ENCODE results near the gene FIGNL2.

Gene FIGNL2

GRCh38 chr12:51850965-51851299 is 2.4 kb upstream of the FIGNL2 start:
- Histone ChIP-seq H3K4me1 (ENCODE audit: control insufficient read depth in 1 of 2, insufficient read depth in 2 of 2, low read length in 2 of 2) (peaks cover 4 to 31% of the 10 kb centered on the region in 2 donors), H3K27me3 (ENCODE audit: low read depth, low read length) (peaks cover 10% of the 10 kb centered on the region), H3K4me3 (ENCODE audit: low read depth in 1 of 2, low read length in 2 of 2) (no peak overlapping the region), H3K9me3 (ENCODE audit: control insufficient read depth in 1 of 2, low read length in 2 of 2) (no peaks in the 10 kb centered on the region), H3K36me3 (ENCODE audit: control insufficient read depth in 1 of 2, insufficient read depth in 2 of 2, low read length in 2 of 2) (no peaks in the 10 kb centered on the region), H3K27ac (ENCODE audit: low read length) (no peak overlapping the region)

- no peak overlapping the region for H3K27ac ChIP-seq (ENCODE audit: low read length)
- no peaks in the 10 kb centered on the region for H3K36me3 ChIP-seq (ENCODE audit: control insufficient read depth in 1 of 2, insufficient read depth in 2 of 2, low read length in 2 of 2)
- H3K27me3 ChIP-seq (ENCODE audit: low read depth, low read length) = peaks cover 16% of the 10 kb centered on the region
- peaks cover 4 to 30% of the 10 kb centered on the region in 2 donors for H3K4me1 ChIP-seq (ENCODE audit: control insufficient read depth in 1 of 2, insufficient read depth in 2 of 2, low read length in 2 of 2)
- H3K9me3 ChIP-seq (ENCODE audit: control insufficient read depth in 1 of 2, low read length in 2 of 2) = no peaks in the 10 kb centered on the region
- no peak overlapping the region for H3K4me3 ChIP-seq (ENCODE audit: low read depth in 1 of 2, low read length in 2 of 2)
Observed at GRCh38 chr12:51850081-51850964, 1.8 kb upstream of the FIGNL2 start.

- no peak overlapping the region for H3K27ac ChIP-seq (ENCODE audit: low read length)
- peaks cover 24% of the 10 kb centered on the region for H3K27me3 ChIP-seq (ENCODE audit: low read depth, low read length)
- peaks cover 4 to 30% of the 10 kb centered on the region in 2 donors for H3K4me1 ChIP-seq (ENCODE audit: control insufficient read depth in 1 of 2, insufficient read depth in 2 of 2, low read length in 2 of 2)
- no peak overlapping the region for H3K4me3 ChIP-seq (ENCODE audit: low read depth in 1 of 2, low read length in 2 of 2)
- no peaks in the 10 kb centered on the region for H3K9me3 ChIP-seq (ENCODE audit: control insufficient read depth in 1 of 2, low read length in 2 of 2)
- no peaks in the 10 kb centered on the region for H3K36me3 ChIP-seq (ENCODE audit: control insufficient read depth in 1 of 2, insufficient read depth in 2 of 2, low read length in 2 of 2)
Observed at GRCh38 chr12:51848841-51849735, 570 bp upstream of the FIGNL2 start.

DNA sequence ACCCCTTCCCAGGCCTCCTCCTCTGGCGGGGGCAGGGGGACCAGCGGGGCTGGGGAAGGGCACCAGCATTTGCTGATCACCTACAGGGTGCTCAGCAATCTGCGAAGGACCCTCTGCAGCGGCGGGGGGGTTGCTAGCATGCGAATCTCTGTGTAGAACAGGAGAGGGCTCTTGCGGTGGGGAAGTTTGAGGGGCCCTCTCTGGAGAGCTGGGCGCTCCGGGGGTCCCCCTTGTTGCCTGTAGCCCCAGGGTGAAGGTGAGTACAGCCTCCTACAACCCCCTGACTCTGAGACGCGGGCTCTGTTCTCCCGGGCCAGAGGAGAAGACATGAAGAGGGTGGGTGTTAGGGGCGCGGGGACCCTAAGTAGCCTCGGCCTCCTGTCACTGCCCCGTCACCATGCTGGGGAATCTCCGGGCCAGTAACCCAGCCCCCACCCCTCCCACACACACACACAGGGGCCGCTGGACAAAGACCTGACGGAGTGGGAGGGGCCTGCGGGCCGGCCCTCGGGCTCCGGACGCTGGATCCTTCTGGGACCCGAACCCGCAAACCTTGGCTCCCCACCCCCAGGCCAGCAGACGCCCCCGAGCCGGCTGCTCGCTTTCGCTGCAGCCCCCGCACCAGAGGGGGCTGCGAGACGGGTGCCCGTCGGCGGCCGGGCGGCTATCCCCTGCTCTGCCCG is 734 bp downstream of the FIGNL2 start:
- Histone ChIP-seq H3K4me1 (ENCODE audit: control insufficient read depth in 1 of 2, insufficient read depth in 2 of 2, low read length in 2 of 2) (peaks cover 4 to 30% of the 10 kb centered on the region in 2 donors), H3K9me3 (ENCODE audit: control insufficient read depth in 1 of 2, low read length in 2 of 2) (no peaks in the 10 kb centered on the region), H3K27me3 (ENCODE audit: low read depth, low read length) (peaks cover 24% of the 10 kb centered on the region), H3K36me3 (ENCODE audit: control insufficient read depth in 1 of 2, insufficient read depth in 2 of 2, low read length in 2 of 2) (no peaks in the 10 kb centered on the region), H3K27ac (ENCODE audit: low read length) (no peak overlapping the region), H3K4me3 (ENCODE audit: low read depth in 1 of 2, low read length in 2 of 2) (peak overlapping the region; percentile 16 to 74)

DNA sequence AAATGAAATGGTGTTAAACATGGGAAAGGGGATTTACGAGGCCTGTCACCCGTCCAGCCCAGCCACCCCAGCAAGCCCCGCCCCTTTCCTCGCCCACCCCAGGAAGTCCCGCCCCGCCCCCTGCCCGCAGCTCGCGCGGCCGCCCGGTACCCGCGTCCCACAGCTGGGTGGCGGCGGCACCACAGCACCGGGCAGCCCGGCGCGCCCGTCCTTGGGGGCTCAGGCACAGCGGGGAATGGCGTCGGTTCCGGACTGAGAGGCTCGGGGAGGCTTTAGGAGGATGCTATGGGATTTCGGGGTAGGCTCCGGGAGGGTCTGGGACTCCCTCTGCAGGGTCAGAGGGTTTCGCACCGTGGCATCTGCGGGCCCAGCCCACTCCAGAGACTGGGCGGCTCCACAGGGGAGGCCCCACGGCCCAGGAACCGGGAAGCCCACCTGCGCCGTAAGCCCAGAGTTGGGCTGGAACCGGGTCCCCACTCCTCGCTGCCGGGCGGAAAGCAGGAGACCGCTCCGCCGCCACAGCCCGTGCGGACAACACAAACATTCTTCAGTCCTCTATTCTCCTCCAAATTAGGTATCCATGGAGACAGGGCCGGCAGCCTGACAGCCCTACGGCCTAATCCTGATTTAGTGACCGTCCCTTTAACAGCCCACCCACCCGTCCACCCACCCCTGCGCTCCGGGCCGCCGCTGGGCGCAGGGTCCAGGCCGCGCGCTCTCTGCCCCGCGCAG is 1.4 kb downstream of the FIGNL2 start:
- peak overlapping the region; percentile 37 to 74 for H3K4me3 ChIP-seq (ENCODE audit: low read depth in 1 of 2, low read length in 2 of 2)
- H3K36me3 ChIP-seq (ENCODE audit: control insufficient read depth in 1 of 2, insufficient read depth in 2 of 2, low read length in 2 of 2) = no peaks in the 10 kb centered on the region
- H3K9me3 ChIP-seq (ENCODE audit: control insufficient read depth in 1 of 2, low read length in 2 of 2) = no peaks in the 10 kb centered on the region
- H3K27me3 ChIP-seq (ENCODE audit: low read depth, low read length) = peaks cover 24% of the 10 kb centered on the region
- no peak overlapping the region for H3K27ac ChIP-seq (ENCODE audit: low read length)
- peaks cover 4 to 30% of the 10 kb centered on the region in 2 donors for H3K4me1 ChIP-seq (ENCODE audit: control insufficient read depth in 1 of 2, insufficient read depth in 2 of 2, low read length in 2 of 2)

DNA sequence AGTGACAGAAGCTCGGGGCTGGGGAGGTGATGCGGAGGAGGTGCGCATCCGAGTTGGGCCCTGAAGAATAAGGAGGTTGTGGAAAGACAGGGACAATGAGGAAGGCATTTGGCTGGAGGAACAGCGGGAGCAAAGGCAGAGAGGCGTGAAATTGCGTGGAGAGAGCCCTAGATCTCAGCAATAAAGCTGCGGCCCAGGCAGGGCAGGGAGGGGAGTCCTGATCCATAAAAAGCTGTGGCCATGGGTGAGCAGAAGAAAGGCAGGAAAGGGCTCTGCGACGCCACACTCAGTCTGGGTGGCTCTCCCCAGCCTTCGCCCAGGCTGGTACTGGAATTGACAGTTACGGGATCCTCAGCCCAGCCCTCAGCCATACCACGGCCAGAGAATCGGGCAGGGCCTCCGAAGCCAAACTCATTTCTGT is 2.2 kb downstream of the FIGNL2 start:
- peaks cover 25% of the 10 kb centered on the region for H3K27me3 ChIP-seq (ENCODE audit: low read depth, low read length)
- no peaks in the 10 kb centered on the region for H3K9me3 ChIP-seq (ENCODE audit: control insufficient read depth in 1 of 2, low read length in 2 of 2)
- peak overlapping the region in 1 of 2 donors; percentile 74 for H3K4me3 ChIP-seq (ENCODE audit: low read depth in 1 of 2, low read length in 2 of 2)
- peaks cover 4 to 29% of the 10 kb centered on the region in 2 donors for H3K4me1 ChIP-seq (ENCODE audit: control insufficient read depth in 1 of 2, insufficient read depth in 2 of 2, low read length in 2 of 2)
- no peaks in the 10 kb centered on the region for H3K36me3 ChIP-seq (ENCODE audit: control insufficient read depth in 1 of 2, insufficient read depth in 2 of 2, low read length in 2 of 2)
- H3K27ac ChIP-seq (ENCODE audit: low read length) = no peak overlapping the region

DNA sequence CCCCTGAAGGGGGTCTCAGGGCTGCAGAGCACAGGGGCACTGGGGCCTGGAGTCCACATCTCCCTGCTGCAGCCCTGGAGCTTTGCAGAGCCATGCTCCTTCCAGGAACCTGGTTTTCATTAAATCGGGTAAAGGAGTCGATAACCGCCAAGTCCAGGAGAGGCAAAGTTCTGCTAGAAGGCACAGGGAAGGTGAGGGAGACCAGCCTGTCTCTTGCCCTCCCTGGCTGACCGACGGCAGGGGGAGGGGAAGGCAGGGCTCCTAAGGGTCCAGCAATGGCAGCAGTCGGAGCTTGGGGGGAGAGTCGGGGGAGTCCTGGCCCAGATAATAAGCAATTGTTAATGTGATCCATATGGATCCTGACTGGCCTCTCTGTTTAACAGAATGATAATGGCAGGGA is 3.0 kb downstream of the FIGNL2 start:
- H3K9me3 ChIP-seq (ENCODE audit: control insufficient read depth in 1 of 2, low read length in 2 of 2) = no peaks in the 10 kb centered on the region
- H3K27me3 ChIP-seq (ENCODE audit: low read depth, low read length) = peaks cover 27% of the 10 kb centered on the region
- no peaks in the 10 kb centered on the region for H3K36me3 ChIP-seq (ENCODE audit: control insufficient read depth in 1 of 2, insufficient read depth in 2 of 2, low read length in 2 of 2)
- H3K4me1 ChIP-seq (ENCODE audit: control insufficient read depth in 1 of 2, insufficient read depth in 2 of 2, low read length in 2 of 2) = peaks cover 4 to 21% of the 10 kb centered on the region in 2 donors
- H3K4me3 ChIP-seq (ENCODE audit: low read depth in 1 of 2, low read length in 2 of 2) = no peak overlapping the region
- no peak overlapping the region for H3K27ac ChIP-seq (ENCODE audit: low read length)

- Histone ChIP-seq H3K27ac (ENCODE audit: low read length) (no peak overlapping the region), H3K9me3 (ENCODE audit: control insufficient read depth in 1 of 2, low read length in 2 of 2) (no peaks in the 10 kb centered on the region), H3K4me3 (ENCODE audit: low read depth in 1 of 2, low read length in 2 of 2) (no peak overlapping the region), H3K4me1 (ENCODE audit: control insufficient read depth in 1 of 2, insufficient read depth in 2 of 2, low read length in 2 of 2) (peaks cover 4 to 21% of the 10 kb centered on the region in 2 donors), H3K36me3 (ENCODE audit: control insufficient read depth in 1 of 2, insufficient read depth in 2 of 2, low read length in 2 of 2) (no peaks in the 10 kb centered on the region), H3K27me3 (ENCODE audit: low read depth, low read length) (peaks cover 25% of the 10 kb centered on the region)
Observed at GRCh38 chr12:51844854-51845253, 3.7 kb downstream of the FIGNL2 start.

GRCh38 chr12:51841727-51842126 is 6.8 kb downstream of the FIGNL2 start:
- Histone ChIP-seq H3K4me3 (ENCODE audit: low read depth in 1 of 2, low read length in 2 of 2) (no peak overlapping the region), H3K9me3 (ENCODE audit: control insufficient read depth in 1 of 2, low read length in 2 of 2) (no peaks in the 10 kb centered on the region), H3K27me3 (ENCODE audit: low read depth, low read length) (peaks cover 23% of the 10 kb centered on the region), H3K36me3 (ENCODE audit: control insufficient read depth in 1 of 2, insufficient read depth in 2 of 2, low read length in 2 of 2) (no peaks in the 10 kb centered on the region), H3K27ac (ENCODE audit: low read length) (no peak overlapping the region), H3K4me1 (ENCODE audit: control insufficient read depth in 1 of 2, insufficient read depth in 2 of 2, low read length in 2 of 2) (peaks cover 4 to 5% of the 10 kb centered on the region in 2 donors)

DNA sequence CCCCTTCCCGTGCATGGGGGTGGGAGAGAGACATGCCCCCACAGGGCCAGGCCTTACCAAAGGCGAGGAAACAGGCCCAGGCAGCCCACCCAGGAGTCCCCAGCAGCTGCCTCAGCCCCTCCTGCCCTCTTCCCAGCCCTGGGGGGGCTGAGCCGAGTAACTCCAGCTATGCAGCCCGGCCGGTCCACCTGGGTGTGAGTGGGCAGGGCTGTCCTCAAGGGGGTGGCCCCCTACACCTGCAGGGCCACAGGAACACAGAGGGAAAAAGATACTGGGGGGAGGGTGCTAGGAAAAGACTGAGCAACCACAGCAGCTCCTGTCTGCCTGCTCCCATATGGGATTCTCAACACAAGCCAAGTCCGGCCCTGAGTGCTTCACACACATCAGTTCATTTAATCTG is 7.6 kb downstream of the FIGNL2 start:
- no peaks in the 10 kb centered on the region for H3K36me3 ChIP-seq (ENCODE audit: control insufficient read depth in 1 of 2, insufficient read depth in 2 of 2, low read length in 2 of 2)
- H3K9me3 ChIP-seq (ENCODE audit: control insufficient read depth in 1 of 2, low read length in 2 of 2) = no peaks in the 10 kb centered on the region
- H3K4me3 ChIP-seq (ENCODE audit: low read depth in 1 of 2, low read length in 2 of 2) = no peak overlapping the region
- H3K4me1 ChIP-seq (ENCODE audit: control insufficient read depth in 1 of 2, insufficient read depth in 2 of 2, low read length in 2 of 2) = no peaks in the 10 kb centered on the region
- no peak overlapping the region for H3K27ac ChIP-seq (ENCODE audit: low read length)
- H3K27me3 ChIP-seq (ENCODE audit: low read depth, low read length) = peaks cover 17% of the 10 kb centered on the region

Measured in muscle layer of duodenum (tissue), 2 donors.